Measurements from ENCODE around the gene CTNND2. TPM values are rescaled to one million over a fixed set of nuclear protein-coding genes. Genes with fewer than 3 reads are reported as not detected.

The CTNND2 gene
- total and polyA plus RNA-seq, 10 of the 15 experiments (the other 5 are each of a cell fraction or from before 2014, with no cell fraction given) = 0.02 to 0.16 (median 0.04) TPM; not detected in 7

- TF ChIP-seq POLR2A (IDR thresholded peaks at IDR 0.05; ENCODE audit: low read depth, low read length) (no peak), ASH2L (IDR thresholded peaks at IDR 0.05; ENCODE audit: borderline replicate concordance, low read depth) (no peak)
These were observed 858.1 kb downstream of the CTNND2 start (continued) for GRCh38 chr5:11046160-11046559.

- 37% methylated on average over 3 of the region's 3 CpGs for WGBS (ENCODE audit: insufficient coverage, insufficient replicate concordance, low lambda C conversion rate, missing lambda C conversion rate)
- no peak for ATAC-seq
- POLR2A ChIA-PET = no interaction called here
These were observed 858.8 kb downstream of the CTNND2 start for GRCh38 chr5:11045411-11045810.

More at GRCh38 chr5:11045411-11045810, 858.8 kb downstream of the CTNND2 start:
- H3K9ac ChIP-seq (ENCODE audit: control insufficient read depth, insufficient read depth, low read length) = no peak overlapping the region
- H3K27ac ChIP-seq (ENCODE audit: control insufficient read depth, insufficient read depth) = no peak overlapping the region
- FAIRE-seq = no peak
- no peaks in the 10 kb centered on the region for H4K20me1 ChIP-seq (ENCODE audit: control insufficient read depth, insufficient read depth)
- no peak overlapping the region for H3K4me2 ChIP-seq (ENCODE audit: control insufficient read depth, insufficient read depth)
- no peak for TF ChIP-seq TAF1 (IDR thresholded peaks at IDR 0.05; ENCODE audit: borderline replicate concordance, low read depth, low read length)
- no peak for TF ChIP-seq TARDBP (IDR thresholded peaks at IDR 0.05; ENCODE audit: borderline replicate concordance)
- no peak for TF ChIP-seq FOXK2 (IDR thresholded peaks at IDR 0.05)
- TF ChIP-seq PAX5 (IDR thresholded peaks at IDR 0.05; ENCODE audit: borderline replicate concordance, low read depth, low read length) = no peak
- TF ChIP-seq PRDM15 (CRISPR knock-in tag; IDR thresholded peaks at IDR 0.05) = no peak
- TF ChIP-seq POLR2A (IDR thresholded peaks at IDR 0.05; ENCODE audit: low read depth, low read length) = no peak
- no peaks in the 10 kb centered on the region for H3K36me3 ChIP-seq (ENCODE audit: control insufficient read depth in 2 of 2, insufficient read depth in 2 of 2, low read length in 1 of 2)
- H2AFZ ChIP-seq (ENCODE audit: control insufficient read depth, low read depth, low read length) = no peak overlapping the region
- H3K27me3 ChIP-seq (replicated peaks in 1 of 2; ENCODE audit: control insufficient read depth in 2 of 2, insufficient read depth in 2 of 2, low read length in 1 of 2) = no peaks in the 10 kb centered on the region
- RAD21 ChIA-PET (ENCODE audit: unreplicated experiment) = no interaction called here
- intact Hi-C loops (cut with micrococcal nuclease; ENCODE audit: unreplicated experiment) = loop anchor here (5.0 to 10.0 kb wide), 2 partner anchors 183 to 591 kb away; no protein-coding TSS in a partner anchor
- DNase-seq (ENCODE audit: low read depth, low spot score) = no peak
- in situ Hi-C loops (cut with MboI) = no loop called here
- H3K4me3 ChIP-seq = no peak overlapping the region
- SMC1A ChIA-PET (ENCODE audit: uncharacterized antibody, unreplicated experiment) = interaction anchor here (3.9 kb wide), 1 partner anchor 56 kb away, joined by 16 read pairs; no protein-coding TSS in a partner anchor
- H3K79me2 ChIP-seq (ENCODE audit: control insufficient read depth, insufficient read depth, low read length) = no peaks in the 10 kb centered on the region
- no peaks in the 10 kb centered on the region for H3K9me3 ChIP-seq (replicated peaks; ENCODE audit: control insufficient read depth, insufficient read depth, low read length)
- BruUV-seq (replicated peaks) = no TSS peak
- CTCF ChIA-PET = interaction anchor here (12.6 kb wide), 1 partner anchor 58 kb away, joined by 98 read pairs; no protein-coding TSS in a partner anchor
- no peaks in the 10 kb centered on the region for H3K4me1 ChIP-seq (ENCODE audit: control insufficient read depth, insufficient read depth, low read length)

All from GM12878 (cell line).